HL-60 (cell line): ENCODE measurements around the gene UFD1.

Source experiments
- DNase-seq, 2 experiments: peaks; one replicate each; pipeline ENCODE4 v3.0.0-alpha.2; 2010 to 2020; ENCODE audit warnings: low read depth in 1 of 2, low spot score in 1 of 2
- H3K27ac ChIP-seq: fragments of 250-450 bp; sonication (Bioruptor Pico); replicated peaks from 2 replicates; pipeline ENCODE4 v1.5.1; 2020; ENCODE audit warnings: mild to moderate bottlenecking, moderate library complexity
- H3K27me3 ChIP-seq: fragments of 250-450 bp; sonication (Bioruptor Pico); 2 replicates; pipeline ENCODE4 v1.5.1; 2021; ENCODE audit warnings: mild to moderate bottlenecking, moderate library complexity; ENCODE audit not compliant: insufficient read depth, poor library complexity, severe bottlenecking
- H3K4me3 ChIP-seq: replicated peaks from 2 replicates; pipeline ENCODE4 v1.5.1; 2011; ENCODE audit warnings: mild to moderate bottlenecking, control low read depth, low read length; ENCODE audit not compliant: insufficient read depth
- GABPA ChIP-seq: IDR thresholded peaks from 2 replicates; pipeline ENCODE4 v1.6.1; 2012; ENCODE audit warnings: low read depth
- POLR2AphosphoS5 ChIP-seq: IDR thresholded peaks from 2 replicates; pipeline ENCODE4 v1.6.1; 2012; ENCODE audit warnings: low read depth
- SPI1 ChIP-seq: IDR thresholded peaks from 2 replicates; pipeline ENCODE4 v1.6.1; 2012; ENCODE audit warnings: low read depth, mild to moderate bottlenecking, borderline replicate concordance
- TF ChIP-seq, protein P1 (sequence below): IDR thresholded peaks from one replicate; pipeline ENCODE4 v1.5.1; 2011; ENCODE audit warnings: low read length, control low read depth, inconsistent platforms; ENCODE audit not compliant: insufficient read depth
- TF ChIP-seq, protein P2 (sequence below): IDR thresholded peaks from 2 replicates; pipeline ENCODE4 v1.6.1; 2012; ENCODE audit warnings: low read depth; ENCODE audit not compliant: insufficient replicate concordance

The UFD1 gene

DNA sequence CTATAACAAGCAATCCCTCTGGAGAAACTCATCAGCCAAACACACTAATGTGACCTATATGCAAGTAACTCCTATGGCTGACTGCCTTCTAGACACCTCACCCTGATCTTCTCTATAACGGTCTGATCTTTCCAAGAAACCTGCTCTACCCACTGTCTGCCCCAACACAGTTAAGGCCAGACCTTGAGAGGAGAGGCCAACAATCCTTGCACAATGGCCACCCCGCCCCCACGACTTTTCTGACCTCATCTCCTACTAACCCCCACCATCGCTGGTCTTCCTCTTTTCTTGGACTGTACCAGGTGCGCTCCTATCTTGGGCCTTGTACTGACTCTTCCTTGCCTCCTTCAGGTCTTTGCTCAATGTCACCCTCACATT is 59.9 kb downstream of the UFD1 start:
- peak; percentile 72 to 96 for DNase-seq
- H3K27me3 ChIP-seq, result no peaks in the 10 kb centered on the region
- no peak overlapping the region for H3K4me3 ChIP-seq
- H3K27ac ChIP-seq, result peak overlapping the region; percentile 85
- TF ChIP-seq POLR2AphosphoS5 (peak; percentile 61), SPI1 (peak; percentile 95)
- TF ChIP-seq, protein P1, sequence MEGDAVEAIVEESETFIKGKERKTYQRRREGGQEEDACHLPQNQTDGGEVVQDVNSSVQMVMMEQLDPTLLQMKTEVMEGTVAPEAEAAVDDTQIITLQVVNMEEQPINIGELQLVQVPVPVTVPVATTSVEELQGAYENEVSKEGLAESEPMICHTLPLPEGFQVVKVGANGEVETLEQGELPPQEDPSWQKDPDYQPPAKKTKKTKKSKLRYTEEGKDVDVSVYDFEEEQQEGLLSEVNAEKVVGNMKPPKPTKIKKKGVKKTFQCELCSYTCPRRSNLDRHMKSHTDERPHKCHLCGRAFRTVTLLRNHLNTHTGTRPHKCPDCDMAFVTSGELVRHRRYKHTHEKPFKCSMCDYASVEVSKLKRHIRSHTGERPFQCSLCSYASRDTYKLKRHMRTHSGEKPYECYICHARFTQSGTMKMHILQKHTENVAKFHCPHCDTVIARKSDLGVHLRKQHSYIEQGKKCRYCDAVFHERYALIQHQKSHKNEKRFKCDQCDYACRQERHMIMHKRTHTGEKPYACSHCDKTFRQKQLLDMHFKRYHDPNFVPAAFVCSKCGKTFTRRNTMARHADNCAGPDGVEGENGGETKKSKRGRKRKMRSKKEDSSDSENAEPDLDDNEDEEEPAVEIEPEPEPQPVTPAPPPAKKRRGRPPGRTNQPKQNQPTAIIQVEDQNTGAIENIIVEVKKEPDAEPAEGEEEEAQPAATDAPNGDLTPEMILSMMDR, result no peak

DNA sequence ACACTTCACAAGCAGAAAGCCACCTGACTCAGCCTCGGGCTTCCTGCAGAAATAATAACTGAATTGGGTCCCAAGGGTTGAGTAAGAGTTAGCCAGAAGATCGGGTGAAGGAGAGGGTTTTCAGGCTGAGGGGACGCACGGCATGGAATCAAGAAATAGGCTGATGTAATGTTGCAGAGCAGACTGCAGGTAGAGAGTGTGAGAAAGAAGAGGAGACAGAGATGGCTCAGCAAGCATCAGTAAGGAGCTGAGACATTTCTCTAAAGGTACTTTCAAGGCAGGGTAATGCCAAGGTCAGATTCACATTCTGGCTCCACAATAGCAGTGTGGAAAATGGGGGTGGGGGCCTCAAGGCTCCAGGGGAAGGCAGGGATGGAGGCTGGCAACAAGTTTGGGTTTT is 66.1 kb downstream of the UFD1 start:
- DNase-seq, result no peak
- no peak overlapping the region for H3K4me3 ChIP-seq
- no peaks in the 10 kb centered on the region for H3K27me3 ChIP-seq
- no peak overlapping the region for H3K27ac ChIP-seq
- no peak for TF ChIP-seq SPI1
- TF ChIP-seq, protein P2, sequence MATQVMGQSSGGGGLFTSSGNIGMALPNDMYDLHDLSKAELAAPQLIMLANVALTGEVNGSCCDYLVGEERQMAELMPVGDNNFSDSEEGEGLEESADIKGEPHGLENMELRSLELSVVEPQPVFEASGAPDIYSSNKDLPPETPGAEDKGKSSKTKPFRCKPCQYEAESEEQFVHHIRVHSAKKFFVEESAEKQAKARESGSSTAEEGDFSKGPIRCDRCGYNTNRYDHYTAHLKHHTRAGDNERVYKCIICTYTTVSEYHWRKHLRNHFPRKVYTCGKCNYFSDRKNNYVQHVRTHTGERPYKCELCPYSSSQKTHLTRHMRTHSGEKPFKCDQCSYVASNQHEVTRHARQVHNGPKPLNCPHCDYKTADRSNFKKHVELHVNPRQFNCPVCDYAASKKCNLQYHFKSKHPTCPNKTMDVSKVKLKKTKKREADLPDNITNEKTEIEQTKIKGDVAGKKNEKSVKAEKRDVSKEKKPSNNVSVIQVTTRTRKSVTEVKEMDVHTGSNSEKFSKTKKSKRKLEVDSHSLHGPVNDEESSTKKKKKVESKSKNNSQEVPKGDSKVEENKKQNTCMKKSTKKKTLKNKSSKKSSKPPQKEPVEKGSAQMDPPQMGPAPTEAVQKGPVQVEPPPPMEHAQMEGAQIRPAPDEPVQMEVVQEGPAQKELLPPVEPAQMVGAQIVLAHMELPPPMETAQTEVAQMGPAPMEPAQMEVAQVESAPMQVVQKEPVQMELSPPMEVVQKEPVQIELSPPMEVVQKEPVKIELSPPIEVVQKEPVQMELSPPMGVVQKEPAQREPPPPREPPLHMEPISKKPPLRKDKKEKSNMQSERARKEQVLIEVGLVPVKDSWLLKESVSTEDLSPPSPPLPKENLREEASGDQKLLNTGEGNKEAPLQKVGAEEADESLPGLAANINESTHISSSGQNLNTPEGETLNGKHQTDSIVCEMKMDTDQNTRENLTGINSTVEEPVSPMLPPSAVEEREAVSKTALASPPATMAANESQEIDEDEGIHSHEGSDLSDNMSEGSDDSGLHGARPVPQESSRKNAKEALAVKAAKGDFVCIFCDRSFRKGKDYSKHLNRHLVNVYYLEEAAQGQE, result no peak
- no peak for TF ChIP-seq POLR2AphosphoS5
- no peak for TF ChIP-seq GABPA
- TF ChIP-seq, protein P1, result no peak

DNA sequence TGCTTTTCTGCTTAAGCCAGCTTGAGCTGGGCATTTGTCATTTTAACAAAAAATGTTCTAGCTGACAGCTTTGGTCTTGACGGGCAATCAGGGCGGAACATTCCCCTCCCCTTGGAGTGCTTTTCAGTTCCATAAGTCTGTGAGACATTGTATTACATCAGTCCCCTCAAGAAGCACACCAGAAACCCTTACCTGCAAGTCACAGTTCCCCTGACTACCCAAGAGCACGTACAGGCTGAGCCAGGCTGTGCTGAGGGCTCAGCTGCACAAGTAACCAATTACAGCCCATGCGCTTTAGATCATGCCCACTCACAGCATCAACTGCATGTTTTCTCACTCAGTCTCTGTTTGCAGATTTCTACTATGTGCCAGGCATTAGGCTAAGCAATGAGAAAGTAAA is 66.5 kb downstream of the UFD1 start:
- H3K27ac ChIP-seq, result no peak overlapping the region
- no peak overlapping the region for H3K4me3 ChIP-seq
- DNase-seq, result no peak
- no peaks in the 10 kb centered on the region for H3K27me3 ChIP-seq
- no peak for TF ChIP-seq SPI1
- no peak for TF ChIP-seq POLR2AphosphoS5
- TF ChIP-seq, protein P1, result no peak
- TF ChIP-seq GABPA, result no peak
- TF ChIP-seq, protein P2, result no peak

DNA sequence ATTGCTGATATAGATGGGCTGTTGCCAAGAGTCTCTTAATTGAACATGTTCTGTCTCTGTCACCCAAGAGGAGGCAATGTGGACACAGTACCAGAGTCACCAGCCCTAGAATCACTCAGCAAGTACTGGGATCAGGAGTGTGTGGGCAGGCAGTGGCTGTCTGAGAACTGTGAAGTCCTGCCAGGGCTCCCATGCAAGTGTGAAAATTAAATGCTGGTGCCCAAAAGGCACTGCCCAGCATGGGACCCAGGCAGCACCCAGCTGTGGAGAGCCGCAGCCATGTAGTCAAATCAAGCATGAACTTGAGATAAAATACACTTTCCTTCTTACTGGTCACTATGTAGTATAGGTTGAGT is 67.3 kb downstream of the UFD1 start:
- DNase-seq, result no peak
- no peak overlapping the region for H3K4me3 ChIP-seq
- H3K27ac ChIP-seq, result no peak overlapping the region
- no peaks in the 10 kb centered on the region for H3K27me3 ChIP-seq
- no peak for TF ChIP-seq GABPA
- TF ChIP-seq, protein P2, result no peak
